HEK293 (cell line): ENCODE data around the gene WNT1.

Experiments used
- CTCF ChIA-PET: fragments of 350-600 bp; formaldehyde crosslinking; extraction: SDS; loops from one replicate; lab custom pipeline; 2021; ENCODE audit warnings: antibody characterized with exemption; lab: Yijun Ruan, JAX
- POLR2A ChIA-PET: fragments of 300-600 bp; formaldehyde crosslinking; extraction: SDS; loops from one replicate; lab custom pipeline; 2020; ENCODE audit warnings: antibody characterized with exemption, inconsistent platforms; lab: Yijun Ruan, JAX
- H3K27ac ChIP-seq: fragments of 200-500 bp; sonication (Bioruptor generic); 2 replicates; pipeline ENCODE4 v1.5.1; 2014; ENCODE audit warnings: low read depth, low read length, control low read depth, inconsistent platforms; ENCODE audit errors: extremely low read depth
- H3K36me3 ChIP-seq, 2 experiments: fragments of 200-500 bp in 1 of 2; sonication (Bioruptor generic) in 1 of 2; 1 replicate in 1 of 2; 2 replicates in 1 of 2; pipeline ENCODE4 v1.5.1; 2014 to 2017; ENCODE audit warnings: inconsistent platforms in 2 of 2, low read length in 2 of 2; ENCODE audit not compliant: control insufficient read depth in 2 of 2, insufficient read depth in 1 of 2
- H3K4me1 ChIP-seq: fragments of 200-500 bp; sonication (Bioruptor generic); 2 replicates; pipeline ENCODE4 v1.5.1; 2014; ENCODE audit warnings: mild to moderate bottlenecking, low read length, inconsistent platforms; ENCODE audit not compliant: control insufficient read depth, insufficient read depth
- H3K4me3 ChIP-seq: 2 replicates; pipeline ENCODE4 v1.5.1; 2011; ENCODE audit warnings: low read depth, mild to moderate bottlenecking, control low read depth, low read length, moderate library complexity
- H3K9me3 ChIP-seq: fragments of 200-500 bp; sonication (Bioruptor generic); 2 replicates; pipeline ENCODE4 v1.5.1; 2014; ENCODE audit warnings: low read depth, low read length, inconsistent platforms; ENCODE audit not compliant: control insufficient read depth, insufficient read depth
- AEBP2 ChIP-seq: fragments of 450-650 bp; formaldehyde crosslinking; IDR thresholded peaks from 2 replicates; pipeline ENCODE4 v1.5.1; 2016; ENCODE audit warnings: missing biosample characterization, missing genetic modification characterization, borderline replicate concordance
- GLI2 ChIP-seq: fragments of 450-650 bp; formaldehyde crosslinking; IDR thresholded peaks from 2 replicates; pipeline ENCODE4; 2017; ENCODE audit warnings: missing biosample characterization, missing genetic modification characterization, low read depth, borderline replicate concordance
- GLIS1 ChIP-seq: fragments of 450-650 bp; formaldehyde crosslinking; IDR thresholded peaks from 2 replicates; pipeline ENCODE4 v1.5.1; 2016; ENCODE audit warnings: missing biosample characterization, missing genetic modification characterization
- HOXD13 ChIP-seq: sonication (generic); formaldehyde crosslinking; IDR thresholded peaks from 2 replicates; pipeline ENCODE4 v1.8.0; 2022; ENCODE audit warnings: missing genetic modification reagents, borderline replicate concordance
- KLF1 ChIP-seq: fragments of 450-650 bp; formaldehyde crosslinking; IDR thresholded peaks from 2 replicates; pipeline ENCODE4 v1.5.1; 2016; ENCODE audit warnings: missing biosample characterization, missing genetic modification characterization
- MYNN ChIP-seq: fragments of 450-650 bp; formaldehyde crosslinking; IDR thresholded peaks from 2 replicates; pipeline ENCODE4 v1.5.1; 2016; ENCODE audit warnings: missing biosample characterization, missing genetic modification characterization, borderline replicate concordance
- ZNF114 ChIP-seq: fragments of 450-650 bp; formaldehyde crosslinking; IDR thresholded peaks from 2 replicates; pipeline ENCODE4 v1.5.0; 2017; ENCODE audit warnings: missing biosample characterization, missing genetic modification characterization
- ZNF146 ChIP-seq: fragments of 450-650 bp; formaldehyde crosslinking; IDR thresholded peaks from 2 replicates; pipeline ENCODE4 v1.5.1; 2016; ENCODE audit warnings: missing biosample characterization, missing genetic modification characterization
- ZNF175 ChIP-seq: fragments of 450-650 bp; formaldehyde crosslinking; IDR thresholded peaks from 2 replicates; pipeline ENCODE4 v1.5.1; 2016; ENCODE audit warnings: missing biosample characterization, missing genetic modification characterization
- ZNF202 ChIP-seq: fragments of 450-650 bp; formaldehyde crosslinking; IDR thresholded peaks from 2 replicates; pipeline ENCODE4 v1.5.1; 2016; ENCODE audit warnings: missing biosample characterization, missing genetic modification characterization, borderline replicate concordance
- ZNF248 ChIP-seq: fragments of 450-650 bp; formaldehyde crosslinking; IDR thresholded peaks from 2 replicates; pipeline ENCODE4 v1.5.1; 2017; ENCODE audit warnings: missing biosample characterization, missing genetic modification characterization
- ZNF274 ChIP-seq, 2 experiments: fragments of 200-500 bp in 1 of 2; fragments of 450-650 bp in 1 of 2; sonication (Bioruptor generic) in 1 of 2; formaldehyde crosslinking in 1 of 2; IDR thresholded peaks; 2 replicates each; pipeline versions ENCODE4 v1.5.1 to v1.6.1; 2014 to 2016; ENCODE audit warnings: borderline replicate concordance in 1 of 2, inconsistent platforms in 1 of 2, low read length in 1 of 2, missing biosample characterization in 1 of 2, missing genetic modification characterization in 1 of 2
- ZNF514 ChIP-seq: fragments of 450-650 bp; formaldehyde crosslinking; IDR thresholded peaks from 2 replicates; pipeline ENCODE4 v1.5.1; 2016; ENCODE audit warnings: missing biosample characterization, missing genetic modification characterization
- ZNF600 ChIP-seq: fragments of 450-650 bp; formaldehyde crosslinking; IDR thresholded peaks from 2 replicates; pipeline ENCODE4 v1.5.1; 2016; ENCODE audit warnings: missing biosample characterization, missing genetic modification characterization
- ZNF658 ChIP-seq: fragments of 450-650 bp; formaldehyde crosslinking; IDR thresholded peaks from 2 replicates; pipeline ENCODE4; 2016; ENCODE audit warnings: missing biosample characterization, missing genetic modification characterization
- ZSCAN16 ChIP-seq: fragments of 450-650 bp; formaldehyde crosslinking; IDR thresholded peaks from 2 replicates; pipeline ENCODE4 v1.5.1; 2016; ENCODE audit warnings: missing biosample characterization, missing genetic modification characterization
- ZSCAN23 ChIP-seq: fragments of 450-650 bp; formaldehyde crosslinking; IDR thresholded peaks from 2 replicates; pipeline ENCODE4 v1.5.1; 2016; ENCODE audit warnings: missing biosample characterization, missing genetic modification characterization
- TF ChIP-seq, protein P1 (sequence below): fragments of 450-650 bp; formaldehyde crosslinking; IDR thresholded peaks from 2 replicates; pipeline ENCODE4 v1.5.1; 2016; ENCODE audit warnings: missing biosample characterization, missing genetic modification characterization
- TF ChIP-seq, protein P2 (sequence below): fragments of 450-650 bp; formaldehyde crosslinking; optimal IDR thresholded peaks from 2 replicates; pipeline ENCODE3; 2016; ENCODE audit warnings: missing biosample characterization, mild to moderate bottlenecking, missing genetic modification characterization
- TF ChIP-seq, protein P3 (sequence below): fragments of 450-650 bp; formaldehyde crosslinking; IDR thresholded peaks from 2 replicates; pipeline ENCODE4 v1.5.1; 2016; ENCODE audit warnings: missing biosample characterization, missing genetic modification characterization
- TF ChIP-seq, protein P4 (sequence below): fragments of 450-650 bp; formaldehyde crosslinking; IDR thresholded peaks from 2 replicates; pipeline ENCODE4 v1.5.1; 2016; ENCODE audit warnings: missing biosample characterization, missing genetic modification characterization

WNT1 gene

GRCh38 chr12:49022558-49023178, 44.5 kb downstream of the WNT1 start:
- Histone ChIP-seq H3K27ac (no peak overlapping the region), H3K4me1 (no peaks in the 10 kb centered on the region; the same call in 1 of the 2 replicates), H3K4me3 (no peak overlapping the region), H3K9me3 (no peaks in the 10 kb centered on the region), H3K36me3 (peaks cover 13 to 66% of the 10 kb centered on the region in 2 experiments)
- TF ChIP-seq KLF1 (tag by site-specific recombination), result no peak
- TF ChIP-seq ZNF600 (tag by site-specific recombination), result peak; percentile 52; the same call in 1 of the 2 replicates
- peak; percentile 57 for TF ChIP-seq GLIS1 (tag by site-specific recombination)
- ChIA-PET POLR2A (no interaction called here), CTCF (interaction anchor here (0.7 to 1.5 kb wide), 3 partner anchors 22 to 41 kb away, joined by 3 to 6 read pairs (median 4); no protein-coding TSS in a partner anchor)

- CTCF ChIA-PET, result interaction anchor here (0.6 to 2.0 kb wide), 5 partner anchors 20 to 40 kb away, joined by 3 to 12 read pairs (median 4); no protein-coding TSS in a partner anchor
- Histone ChIP-seq H3K27ac (no peak overlapping the region), H3K36me3 (peaks cover 17 to 78% of the 10 kb centered on the region in 2 experiments), H3K4me1 (no peaks in the 10 kb centered on the region; the same call in 1 of the 2 replicates), H3K4me3 (no peak overlapping the region), H3K9me3 (no peaks in the 10 kb centered on the region)
- POLR2A ChIA-PET, result interaction anchor here (1.1 kb wide), 1 partner anchor 9 kb away, joined by 3 read pairs; no protein-coding TSS in a partner anchor
- TF ChIP-seq ZSCAN16 (tag by site-specific recombination), result no peak
- no peak for TF ChIP-seq AEBP2 (tag by site-specific recombination)
- TF ChIP-seq GLI2 (tag by site-specific recombination), result no peak
- no peak for TF ChIP-seq ZNF514
- TF ChIP-seq ZNF146, result 0 out of 2 replicates have a peak, but pooled peaks have one; percentile 7
- no peak for TF ChIP-seq ZSCAN23 (tag by site-specific recombination)
Measured at GRCh38 chr12:49023812-49024211, 45.7 kb downstream of the WNT1 start.

DNA sequence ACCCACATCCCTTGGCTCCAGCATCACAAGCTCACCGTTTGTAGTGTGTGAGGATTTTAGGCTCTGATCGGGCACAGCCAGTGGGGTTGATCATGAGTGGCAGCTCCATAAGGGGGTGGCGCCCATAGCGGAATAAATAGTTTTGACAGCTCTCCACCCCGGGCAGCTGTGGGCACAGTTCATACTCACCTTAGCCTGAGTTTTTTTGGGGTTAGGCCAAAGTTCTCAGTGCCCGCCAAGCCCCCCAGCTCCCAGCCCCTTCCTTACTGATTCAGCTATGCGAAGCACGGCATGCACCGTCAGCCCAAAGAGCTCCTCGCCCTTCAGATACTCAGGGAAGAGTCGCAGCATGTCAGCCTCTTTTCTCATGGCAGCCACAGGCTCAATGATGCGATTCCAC, 46.4 kb downstream of the WNT1 start:
- Histone ChIP-seq H3K4me1 (no peaks in the 10 kb centered on the region; the same call in 1 of the 2 replicates), H3K4me3 (no peak overlapping the region), H3K36me3 (peaks cover 19 to 85% of the 10 kb centered on the region in 2 experiments), H3K27ac (no peak overlapping the region), H3K9me3 (no peaks in the 10 kb centered on the region)
- ChIA-PET POLR2A (interaction anchor here (1.1 kb wide), 1 partner anchor 8 kb away, joined by 3 read pairs; no protein-coding TSS in a partner anchor), CTCF (interaction anchor here (0.8 to 2.0 kb wide), 3 partner anchors 19 to 37 kb away, joined by 3 to 12 read pairs (median 3); no protein-coding TSS in a partner anchor)
- TF ChIP-seq ZNF274 (IDR thresholded peaks at IDR 0.05; ENCODE audit: low read length), result no peak
- no peak for TF ChIP-seq ZNF274 (tag by site-specific recombination; IDR thresholded peaks at IDR 0.05; ENCODE audit: borderline replicate concordance)
- no peak for TF ChIP-seq ZNF658
- TF ChIP-seq, protein P1, sequence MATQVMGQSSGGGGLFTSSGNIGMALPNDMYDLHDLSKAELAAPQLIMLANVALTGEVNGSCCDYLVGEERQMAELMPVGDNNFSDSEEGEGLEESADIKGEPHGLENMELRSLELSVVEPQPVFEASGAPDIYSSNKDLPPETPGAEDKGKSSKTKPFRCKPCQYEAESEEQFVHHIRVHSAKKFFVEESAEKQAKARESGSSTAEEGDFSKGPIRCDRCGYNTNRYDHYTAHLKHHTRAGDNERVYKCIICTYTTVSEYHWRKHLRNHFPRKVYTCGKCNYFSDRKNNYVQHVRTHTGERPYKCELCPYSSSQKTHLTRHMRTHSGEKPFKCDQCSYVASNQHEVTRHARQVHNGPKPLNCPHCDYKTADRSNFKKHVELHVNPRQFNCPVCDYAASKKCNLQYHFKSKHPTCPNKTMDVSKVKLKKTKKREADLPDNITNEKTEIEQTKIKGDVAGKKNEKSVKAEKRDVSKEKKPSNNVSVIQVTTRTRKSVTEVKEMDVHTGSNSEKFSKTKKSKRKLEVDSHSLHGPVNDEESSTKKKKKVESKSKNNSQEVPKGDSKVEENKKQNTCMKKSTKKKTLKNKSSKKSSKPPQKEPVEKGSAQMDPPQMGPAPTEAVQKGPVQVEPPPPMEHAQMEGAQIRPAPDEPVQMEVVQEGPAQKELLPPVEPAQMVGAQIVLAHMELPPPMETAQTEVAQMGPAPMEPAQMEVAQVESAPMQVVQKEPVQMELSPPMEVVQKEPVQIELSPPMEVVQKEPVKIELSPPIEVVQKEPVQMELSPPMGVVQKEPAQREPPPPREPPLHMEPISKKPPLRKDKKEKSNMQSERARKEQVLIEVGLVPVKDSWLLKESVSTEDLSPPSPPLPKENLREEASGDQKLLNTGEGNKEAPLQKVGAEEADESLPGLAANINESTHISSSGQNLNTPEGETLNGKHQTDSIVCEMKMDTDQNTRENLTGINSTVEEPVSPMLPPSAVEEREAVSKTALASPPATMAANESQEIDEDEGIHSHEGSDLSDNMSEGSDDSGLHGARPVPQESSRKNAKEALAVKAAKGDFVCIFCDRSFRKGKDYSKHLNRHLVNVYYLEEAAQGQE (tag by site-specific recombination), result no peak
- TF ChIP-seq ZNF248 (tag by site-specific recombination), result no peak
- TF ChIP-seq ZNF202 (tag by site-specific recombination), result no peak
- TF ChIP-seq HOXD13 (CRISPR knock-in tag), result no peak
- TF ChIP-seq, protein P2, sequence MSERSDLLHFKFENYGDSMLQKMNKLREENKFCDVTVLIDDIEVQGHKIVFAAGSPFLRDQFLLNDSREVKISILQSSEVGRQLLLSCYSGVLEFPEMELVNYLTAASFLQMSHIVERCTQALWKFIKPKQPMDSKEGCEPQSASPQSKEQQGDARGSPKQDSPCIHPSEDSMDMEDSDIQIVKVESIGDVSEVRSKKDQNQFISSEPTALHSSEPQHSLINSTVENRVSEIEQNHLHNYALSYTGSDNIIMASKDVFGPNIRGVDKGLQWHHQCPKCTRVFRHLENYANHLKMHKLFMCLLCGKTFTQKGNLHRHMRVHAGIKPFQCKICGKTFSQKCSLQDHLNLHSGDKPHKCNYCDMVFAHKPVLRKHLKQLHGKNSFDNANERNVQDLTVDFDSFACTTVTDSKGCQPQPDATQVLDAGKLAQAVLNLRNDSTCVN, result no peak
- TF ChIP-seq, protein P3, sequence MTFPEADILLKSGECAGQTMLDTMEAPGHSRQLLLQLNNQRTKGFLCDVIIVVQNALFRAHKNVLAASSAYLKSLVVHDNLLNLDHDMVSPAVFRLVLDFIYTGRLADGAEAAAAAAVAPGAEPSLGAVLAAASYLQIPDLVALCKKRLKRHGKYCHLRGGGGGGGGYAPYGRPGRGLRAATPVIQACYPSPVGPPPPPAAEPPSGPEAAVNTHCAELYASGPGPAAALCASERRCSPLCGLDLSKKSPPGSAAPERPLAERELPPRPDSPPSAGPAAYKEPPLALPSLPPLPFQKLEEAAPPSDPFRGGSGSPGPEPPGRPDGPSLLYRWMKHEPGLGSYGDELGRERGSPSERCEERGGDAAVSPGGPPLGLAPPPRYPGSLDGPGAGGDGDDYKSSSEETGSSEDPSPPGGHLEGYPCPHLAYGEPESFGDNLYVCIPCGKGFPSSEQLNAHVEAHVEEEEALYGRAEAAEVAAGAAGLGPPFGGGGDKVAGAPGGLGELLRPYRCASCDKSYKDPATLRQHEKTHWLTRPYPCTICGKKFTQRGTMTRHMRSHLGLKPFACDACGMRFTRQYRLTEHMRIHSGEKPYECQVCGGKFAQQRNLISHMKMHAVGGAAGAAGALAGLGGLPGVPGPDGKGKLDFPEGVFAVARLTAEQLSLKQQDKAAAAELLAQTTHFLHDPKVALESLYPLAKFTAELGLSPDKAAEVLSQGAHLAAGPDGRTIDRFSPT (tag by site-specific recombination), result no peak
- TF ChIP-seq ZNF114 (tag by site-specific recombination), result no peak
- no peak for TF ChIP-seq MYNN (tag by site-specific recombination)
- TF ChIP-seq, protein P4, sequence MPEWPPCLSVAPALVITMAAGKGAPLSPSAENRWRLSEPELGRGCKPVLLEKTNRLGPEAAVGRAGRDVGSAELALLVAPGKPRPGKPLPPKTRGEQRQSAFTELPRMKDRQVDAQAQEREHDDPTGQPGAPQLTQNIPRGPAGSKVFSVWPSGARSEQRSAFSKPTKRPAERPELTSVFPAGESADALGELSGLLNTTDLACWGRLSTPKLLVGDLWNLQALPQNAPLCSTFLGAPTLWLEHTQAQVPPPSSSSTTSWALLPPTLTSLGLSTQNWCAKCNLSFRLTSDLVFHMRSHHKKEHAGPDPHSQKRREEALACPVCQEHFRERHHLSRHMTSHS (tag by site-specific recombination), result no peak
- TF ChIP-seq ZNF175 (tag by site-specific recombination), result no peak
